ENCODE measurements around the gene MEST. TPM values are rescaled to one million over a fixed set of nuclear protein-coding genes. Genes with fewer than 3 reads are reported as not detected.

Gene MEST
- total and polyA plus RNA-seq, 12 donors, result 50.1 to 277 (median 138) TPM

GRCh38 chr7:130486954-130487436 is 4.9 kb upstream of the MEST start:
- H3K4me3 ChIP-seq, result peak overlapping the region in 2 of 4 donors; percentile 62 to 70
- DNase-seq, result no peak
- H3K36me3 ChIP-seq (replicated peaks in 1 of 2), result no peaks in the 10 kb centered on the region
- intact Hi-C loops (cut with DNase I), result loop anchor here in 1 of 2 donors (10.0 kb wide), 1 partner anchor 102 kb away; the partner anchor contains the start of gene CPA1
- peaks cover 7 to 39% of the 10 kb centered on the region in 2 donors for H3K4me1 ChIP-seq (replicated peaks in 1 of 2)
- H3K27ac ChIP-seq, result peak overlapping the region in 3 of 5 donors; percentile 68 to 90 (median 84)
- no peaks in the 10 kb centered on the region for H3K9me3 ChIP-seq (replicated peaks in 1 of 3)
- no peak for TF ChIP-seq POLR2A (IDR thresholded peaks at IDR 0.05)
- TF ChIP-seq, protein P1, sequence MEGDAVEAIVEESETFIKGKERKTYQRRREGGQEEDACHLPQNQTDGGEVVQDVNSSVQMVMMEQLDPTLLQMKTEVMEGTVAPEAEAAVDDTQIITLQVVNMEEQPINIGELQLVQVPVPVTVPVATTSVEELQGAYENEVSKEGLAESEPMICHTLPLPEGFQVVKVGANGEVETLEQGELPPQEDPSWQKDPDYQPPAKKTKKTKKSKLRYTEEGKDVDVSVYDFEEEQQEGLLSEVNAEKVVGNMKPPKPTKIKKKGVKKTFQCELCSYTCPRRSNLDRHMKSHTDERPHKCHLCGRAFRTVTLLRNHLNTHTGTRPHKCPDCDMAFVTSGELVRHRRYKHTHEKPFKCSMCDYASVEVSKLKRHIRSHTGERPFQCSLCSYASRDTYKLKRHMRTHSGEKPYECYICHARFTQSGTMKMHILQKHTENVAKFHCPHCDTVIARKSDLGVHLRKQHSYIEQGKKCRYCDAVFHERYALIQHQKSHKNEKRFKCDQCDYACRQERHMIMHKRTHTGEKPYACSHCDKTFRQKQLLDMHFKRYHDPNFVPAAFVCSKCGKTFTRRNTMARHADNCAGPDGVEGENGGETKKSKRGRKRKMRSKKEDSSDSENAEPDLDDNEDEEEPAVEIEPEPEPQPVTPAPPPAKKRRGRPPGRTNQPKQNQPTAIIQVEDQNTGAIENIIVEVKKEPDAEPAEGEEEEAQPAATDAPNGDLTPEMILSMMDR (IDR thresholded peaks at IDR 0.05), result no peak
- H3K27me3 ChIP-seq, result no peaks in the 10 kb centered on the region
- WGBS, 4 donors, result 13 to 30% (median 15%) methylated on average over 6 of the region's 6 CpGs

DNA sequence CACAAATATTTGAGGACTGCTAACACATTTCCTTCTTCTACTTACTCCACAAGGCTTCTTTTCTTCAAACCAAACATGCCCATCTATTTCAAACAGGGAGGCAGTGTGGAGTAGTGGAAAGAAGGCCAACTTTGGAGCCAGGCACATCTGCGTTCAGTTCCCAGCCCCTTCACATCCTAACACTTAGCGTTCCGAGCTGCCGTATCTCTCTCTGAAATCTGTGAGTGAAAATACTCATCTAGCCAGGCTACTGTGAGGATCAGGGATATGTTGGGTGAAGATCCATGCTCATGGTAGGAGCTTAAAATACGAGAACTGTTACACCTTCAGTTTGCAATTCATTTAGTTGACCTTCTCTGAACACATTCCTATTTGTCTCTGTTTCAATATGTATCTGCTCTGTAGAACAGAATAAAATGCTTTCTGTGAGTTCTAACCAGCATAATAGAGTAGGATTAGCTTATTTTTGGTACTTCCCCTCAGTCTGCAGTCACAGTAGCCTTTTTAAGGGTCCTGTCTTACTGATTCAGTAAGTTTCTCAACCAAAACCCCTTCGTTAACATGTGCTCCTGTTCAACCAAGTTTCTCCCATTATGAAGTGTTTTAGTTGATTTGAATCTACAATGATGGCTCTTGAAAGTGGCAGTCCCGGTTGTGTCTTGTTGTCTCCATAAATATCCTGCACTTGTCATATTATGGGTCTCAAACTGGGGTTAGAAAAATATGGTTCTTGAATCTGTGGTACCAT is 3.3 kb upstream of the MEST start:
- Histone ChIP-seq H3K27ac (peak overlapping the region in 2 of 5 donors; percentile 74 to 84), H3K4me1 (replicated peaks in 1 of 2) (peaks cover 7 to 37% of the 10 kb centered on the region in 2 donors), H3K4me3 (no peak overlapping the region), H3K9me3 (replicated peaks in 1 of 3) (no peaks in the 10 kb centered on the region), H3K27me3 (no peaks in the 10 kb centered on the region), H3K36me3 (replicated peaks in 1 of 2) (no peaks in the 10 kb centered on the region)
- TF ChIP-seq POLR2A (IDR thresholded peaks at IDR 0.05), result no peak
- TF ChIP-seq, protein P1 (IDR thresholded peaks at IDR 0.05), result no peak
- intact Hi-C loops (cut with DNase I), result loop anchor here in 1 of 2 donors (10.0 kb wide), 1 partner anchor 104 kb away; the partner anchor contains the start of gene CPA1
- no peak for DNase-seq
- WGBS, 4 donors, result 56 to 78% (median 64%) methylated on average over 7 of the region's 7 CpGs

GRCh38 chr7:130489140-130489983 is 2.5 kb upstream of the MEST start:
- H3K36me3 ChIP-seq (replicated peaks in 1 of 2), result no peaks in the 10 kb centered on the region
- no peak for TF ChIP-seq POLR2A (IDR thresholded peaks at IDR 0.05)
- TF ChIP-seq, protein P1 (IDR thresholded peaks at IDR 0.05), result no peak
- no peak overlapping the region for H3K4me3 ChIP-seq
- H3K4me1 ChIP-seq (replicated peaks in 1 of 2), result peaks cover 12 to 45% of the 10 kb centered on the region in 2 donors
- H3K27ac ChIP-seq, result peak overlapping the region in 2 of 5 donors; percentile 74 to 84
- 56 to 64% (median 59%) methylated on average over 10 of the region's 10 CpGs for WGBS, 4 donors
- H3K9me3 ChIP-seq (replicated peaks in 1 of 3), result no peaks in the 10 kb centered on the region
- H3K27me3 ChIP-seq, result no peaks in the 10 kb centered on the region
- intact Hi-C loops (cut with DNase I), result loop anchor here in 1 of 2 donors (10.0 kb wide), 1 partner anchor 105 kb away; the partner anchor contains the start of gene CPA1
- peak in 4 of 7 donors; percentile 31 to 58 (median 40) for DNase-seq
